ENCODE data around the gene TUFM.
A peak's percentile ranks its signal among the peaks of the same experiment; 100 is the strongest.
"Not testable (repeated sequence)": the region's sequence is repeated elsewhere in the genome, so short reads cannot be mapped to it uniquely, and the experiment has no call there.

Gene TUFM

GRCh38 chr16:28875134-28876018, 29.2 kb upstream of the TUFM start:
- no peak for DNase-seq

- DNase-seq: no peak
Measured at GRCh38 chr16:28874406-28874805, 28.3 kb upstream of the TUFM start.

- DNase-seq: peak; percentile 46
Measured at GRCh38 chr16:28873543-28874201, 27.5 kb upstream of the TUFM start.

- no peak for DNase-seq
Measured at GRCh38 chr16:28872952-28873351, 26.8 kb upstream of the TUFM start.

GRCh38 chr16:28869201-28869600, 23.1 kb upstream of the TUFM start:
- DNase-seq: no peak

GRCh38 chr16:28867646-28868045, 21.5 kb upstream of the TUFM start:
- not testable (repeated sequence) for DNase-seq

GRCh38 chr16:28867241-28867640, 21.1 kb upstream of the TUFM start:
- DNase-seq: no peak

- DNase-seq: no peak
Measured at GRCh38 chr16:28866454-28866804, 20.3 kb upstream of the TUFM start.

GRCh38 chr16:28865722-28866453, 19.7 kb upstream of the TUFM start:
- DNase-seq: no peak

GRCh38 chr16:28865001-28865688, 19.0 kb upstream of the TUFM start:
- DNase-seq: no peak

- no peak for DNase-seq
Measured at GRCh38 chr16:28863929-28864793, 18.0 kb upstream of the TUFM start.

GRCh38 chr16:28859326-28859725, 13.2 kb upstream of the TUFM start:
- no peak for DNase-seq

- no peak for DNase-seq
Measured at GRCh38 chr16:28858421-28858820, 12.3 kb upstream of the TUFM start.

GRCh38 chr16:28846933-28847273, 755 bp upstream of the TUFM start:
- DNase-seq: no peak

GRCh38 chr16:28845761-28846079, 428 bp downstream of the TUFM start:
- no peak for DNase-seq

GRCh38 chr16:28845293-28845692, 855 bp downstream of the TUFM start:
- no peak for DNase-seq

- DNase-seq: no peak
Measured at GRCh38 chr16:28844226-28844885, 1.8 kb downstream of the TUFM start.

- DNase-seq: no peak
Measured at GRCh38 chr16:28843766-28844165, 2.4 kb downstream of the TUFM start.

GRCh38 chr16:28842696-28843095, 3.5 kb downstream of the TUFM start:
- no peak for DNase-seq

GRCh38 chr16:28839899-28840298, 6.2 kb downstream of the TUFM start:
- no peak for DNase-seq

GRCh38 chr16:28839004-28839639, 7.0 kb downstream of the TUFM start:
- no peak for DNase-seq

Measured in effector CD8-positive, alpha-beta T cell (primary cell).